Measurements from ENCODE around the gene CCR2. TPM values are rescaled to one million over a fixed set of nuclear protein-coding genes. Genes with fewer than 3 reads are reported as not detected.

The CCR2 gene
- total RNA-seq, 1 experiment from 2014 or later = not detected

DNA sequence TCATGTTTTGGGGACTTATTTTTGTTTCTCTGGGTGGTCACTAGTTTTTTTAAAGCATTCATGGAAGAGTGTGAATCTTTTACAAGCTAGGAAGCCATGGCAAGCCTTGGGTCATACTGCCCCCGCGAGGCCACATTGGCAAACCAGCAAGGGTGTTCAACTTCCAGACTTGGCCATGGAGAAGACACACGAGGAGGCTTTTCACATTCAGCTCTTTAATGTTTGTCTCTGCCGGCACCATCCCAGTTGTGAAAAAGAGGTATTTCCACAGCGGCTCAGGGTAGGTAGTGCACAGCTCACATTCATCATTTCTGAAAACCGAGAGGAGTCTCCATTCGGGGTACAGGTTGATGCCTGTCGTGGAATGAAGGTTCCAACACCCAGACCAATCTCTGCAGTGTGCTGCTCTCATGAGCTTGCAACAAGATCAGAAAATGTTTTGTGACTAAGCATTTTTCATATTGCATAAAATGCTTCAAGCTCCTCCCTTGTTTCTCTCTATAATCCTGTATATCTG lies 24.6 kb downstream of the CCR2 start:
- no peak overlapping the region for H3K27ac Mint-ChIP-seq (ENCODE audit: unreplicated experiment)
- CTCF ChIA-PET = interaction anchor here (0.7 to 1.4 kb wide), 12 partner anchors 9 to 615 kb away, joined by 3 to 7 read pairs (median 4); partner anchors contain the start of genes CCR1, CCR5AS and CCRL2
- no peak overlapping the region for H3K4me3 Mint-ChIP-seq (ENCODE audit: low read depth, unreplicated experiment)
- H3K36me3 Mint-ChIP-seq (ENCODE audit: insufficient read depth, unreplicated experiment) = no peaks in the 10 kb centered on the region
- intact Hi-C loops (cut with micrococcal nuclease; ENCODE audit: unreplicated experiment) = loop anchor here (10.0 kb wide), 1 partner anchor 104 kb away; no protein-coding TSS in a partner anchor
- H3K27me3 Mint-ChIP-seq (ENCODE audit: unreplicated experiment) = peaks cover 43% of the 10 kb centered on the region
- peak; percentile 76 for DNase-seq
- BruUV-seq (replicated peaks) = no TSS peak
- H3K4me1 Mint-ChIP-seq (ENCODE audit: low read depth, unreplicated experiment) = peaks cover 2% of the 10 kb centered on the region
- no peaks in the 10 kb centered on the region for H3K9me3 Mint-ChIP-seq (ENCODE audit: low read depth, unreplicated experiment)
- TF ChIP-seq, protein P1, sequence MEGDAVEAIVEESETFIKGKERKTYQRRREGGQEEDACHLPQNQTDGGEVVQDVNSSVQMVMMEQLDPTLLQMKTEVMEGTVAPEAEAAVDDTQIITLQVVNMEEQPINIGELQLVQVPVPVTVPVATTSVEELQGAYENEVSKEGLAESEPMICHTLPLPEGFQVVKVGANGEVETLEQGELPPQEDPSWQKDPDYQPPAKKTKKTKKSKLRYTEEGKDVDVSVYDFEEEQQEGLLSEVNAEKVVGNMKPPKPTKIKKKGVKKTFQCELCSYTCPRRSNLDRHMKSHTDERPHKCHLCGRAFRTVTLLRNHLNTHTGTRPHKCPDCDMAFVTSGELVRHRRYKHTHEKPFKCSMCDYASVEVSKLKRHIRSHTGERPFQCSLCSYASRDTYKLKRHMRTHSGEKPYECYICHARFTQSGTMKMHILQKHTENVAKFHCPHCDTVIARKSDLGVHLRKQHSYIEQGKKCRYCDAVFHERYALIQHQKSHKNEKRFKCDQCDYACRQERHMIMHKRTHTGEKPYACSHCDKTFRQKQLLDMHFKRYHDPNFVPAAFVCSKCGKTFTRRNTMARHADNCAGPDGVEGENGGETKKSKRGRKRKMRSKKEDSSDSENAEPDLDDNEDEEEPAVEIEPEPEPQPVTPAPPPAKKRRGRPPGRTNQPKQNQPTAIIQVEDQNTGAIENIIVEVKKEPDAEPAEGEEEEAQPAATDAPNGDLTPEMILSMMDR (IDR thresholded peaks at IDR 0.05; ENCODE audit: unreplicated experiment) = peak; percentile 50

DNA sequence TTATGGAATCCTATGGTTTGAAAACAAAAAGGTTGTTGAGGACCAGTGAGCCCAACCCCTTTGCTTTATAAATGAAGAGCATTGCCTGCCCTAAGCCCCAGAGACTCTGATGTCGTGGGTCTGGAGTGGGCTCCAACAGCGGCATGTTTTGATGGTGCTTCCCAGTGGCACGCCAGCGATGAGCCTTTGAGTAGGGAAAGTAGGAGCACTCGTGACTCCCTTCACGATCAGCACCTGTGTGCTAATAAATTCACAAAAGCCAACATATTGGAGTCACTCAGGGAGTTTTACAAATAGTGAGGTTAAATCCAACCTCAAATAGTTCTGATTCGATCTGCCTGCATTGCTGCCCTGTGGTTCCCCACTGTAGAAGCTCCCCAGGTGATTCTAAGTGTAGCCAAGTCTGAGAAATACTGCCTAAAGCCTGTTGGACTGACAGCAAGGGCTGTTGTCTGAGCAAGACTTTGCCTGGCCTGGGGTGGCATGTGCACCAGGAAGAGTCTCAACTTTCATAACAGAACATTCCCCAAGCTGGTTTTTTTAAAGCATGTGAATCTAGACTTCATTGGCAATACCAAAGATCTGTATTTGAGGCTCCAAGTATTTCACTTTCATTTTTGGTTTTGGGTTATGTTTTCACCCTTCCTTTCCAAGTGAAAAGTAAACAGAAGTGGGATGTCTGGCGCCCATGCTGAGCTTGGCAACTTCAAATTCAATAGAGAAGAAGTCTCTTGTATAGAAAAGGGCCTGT lies 26.7 kb downstream of the CCR2 start:
- intact Hi-C loops (cut with micrococcal nuclease; ENCODE audit: unreplicated experiment) = loop anchor here (10.0 kb wide), 1 partner anchor 54 kb away; no protein-coding TSS in a partner anchor
- no peak overlapping the region for H3K4me3 Mint-ChIP-seq (ENCODE audit: low read depth, unreplicated experiment)
- CTCF ChIA-PET = no interaction called here
- no peaks in the 10 kb centered on the region for H3K36me3 Mint-ChIP-seq (ENCODE audit: insufficient read depth, unreplicated experiment)
- no peak for DNase-seq
- TF ChIP-seq, protein P1 (IDR thresholded peaks at IDR 0.05; ENCODE audit: unreplicated experiment) = no peak
- H3K27ac Mint-ChIP-seq (ENCODE audit: unreplicated experiment) = no peak overlapping the region
- peaks cover 9% of the 10 kb centered on the region for H3K4me1 Mint-ChIP-seq (ENCODE audit: low read depth, unreplicated experiment)
- peaks cover 39% of the 10 kb centered on the region for H3K27me3 Mint-ChIP-seq (ENCODE audit: unreplicated experiment)
- BruUV-seq (replicated peaks) = no TSS peak
- H3K9me3 Mint-ChIP-seq (ENCODE audit: low read depth, unreplicated experiment) = no peaks in the 10 kb centered on the region

DNA sequence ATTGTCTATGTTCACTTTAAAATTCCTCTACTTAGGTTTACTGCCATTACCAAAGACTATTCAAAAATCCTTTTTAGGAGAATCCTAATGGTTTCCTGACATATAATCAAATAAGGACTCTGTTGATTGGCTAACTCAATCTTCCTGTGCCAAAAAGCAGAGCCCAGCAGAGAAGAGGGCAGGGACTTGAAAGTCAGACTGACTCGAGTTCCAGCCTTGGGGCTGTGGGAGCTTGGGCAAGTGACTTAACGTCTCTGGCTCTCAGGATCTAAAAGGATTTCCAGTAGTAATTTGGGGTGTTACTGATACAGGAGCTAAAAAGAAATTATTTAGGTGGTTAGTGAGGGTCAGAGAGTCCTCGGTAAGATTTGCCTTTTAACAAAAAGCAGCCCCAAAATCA lies 27.7 kb downstream of the CCR2 start:
- Mint-ChIP-seq H3K4me3 (ENCODE audit: low read depth, unreplicated experiment) (no peak overlapping the region), H3K9me3 (ENCODE audit: low read depth, unreplicated experiment) (no peaks in the 10 kb centered on the region), H3K36me3 (ENCODE audit: insufficient read depth, unreplicated experiment) (peaks cover 6% of the 10 kb centered on the region), H3K27ac (ENCODE audit: unreplicated experiment) (no peak overlapping the region), H3K27me3 (ENCODE audit: unreplicated experiment) (peaks cover 29% of the 10 kb centered on the region), H3K4me1 (ENCODE audit: low read depth, unreplicated experiment) (peaks cover 17% of the 10 kb centered on the region)
- no peak for DNase-seq
- TF ChIP-seq, protein P1 (IDR thresholded peaks at IDR 0.05; ENCODE audit: unreplicated experiment) = no peak
- intact Hi-C loops (cut with micrococcal nuclease; ENCODE audit: unreplicated experiment) = loop anchor here (10.0 kb wide), 1 partner anchor 53 kb away; no protein-coding TSS in a partner anchor
- no TSS peak for BruUV-seq (replicated peaks)
- CTCF ChIA-PET = no interaction called here

DNA sequence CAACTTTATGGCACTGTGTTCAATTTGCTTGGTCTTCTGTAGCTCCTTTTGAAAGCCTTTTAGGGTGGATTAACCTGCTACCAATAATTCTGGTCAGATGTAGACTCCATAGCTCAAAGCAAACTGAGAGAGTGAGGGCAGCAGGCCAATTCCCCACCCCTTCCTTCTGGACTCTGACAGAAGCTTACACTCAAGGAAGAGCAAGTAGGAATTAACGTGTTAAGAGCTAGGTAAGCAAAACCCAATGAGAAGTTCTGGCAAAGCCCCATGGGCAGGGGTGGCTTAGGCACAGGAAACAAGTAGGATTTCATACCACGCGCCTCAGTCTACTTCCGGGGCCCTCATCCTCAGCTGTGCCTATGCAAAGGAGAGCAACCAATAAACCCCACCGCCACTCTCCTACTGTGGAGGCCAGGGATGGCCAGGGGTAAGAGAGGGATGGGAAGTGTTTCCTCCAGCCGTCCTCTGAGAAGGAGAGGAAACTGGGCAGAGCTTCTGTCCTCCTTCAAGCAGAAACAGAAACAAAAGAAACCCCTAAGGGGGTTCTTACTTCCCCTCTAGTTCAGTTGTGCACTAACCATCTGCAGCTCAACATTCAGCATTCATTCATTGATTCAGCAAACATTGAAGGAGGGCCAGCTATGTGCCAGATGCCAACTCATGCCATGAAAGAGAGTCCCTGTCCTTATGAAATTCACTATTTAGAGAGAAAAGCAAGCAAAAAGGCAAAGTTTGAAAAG lies 29.5 kb downstream of the CCR2 start:
- H3K4me1 Mint-ChIP-seq (ENCODE audit: low read depth, unreplicated experiment) = peaks cover 18% of the 10 kb centered on the region

More for the DNA sequence above, 29.5 kb downstream of the CCR2 start:
- CTCF ChIA-PET = no interaction called here
- Mint-ChIP-seq H3K27me3 (ENCODE audit: unreplicated experiment) (peaks cover 21% of the 10 kb centered on the region), H3K9me3 (ENCODE audit: low read depth, unreplicated experiment) (no peaks in the 10 kb centered on the region), H3K27ac (ENCODE audit: unreplicated experiment) (no peak overlapping the region), H3K36me3 (ENCODE audit: insufficient read depth, unreplicated experiment) (peaks cover 6% of the 10 kb centered on the region), H3K4me3 (ENCODE audit: low read depth, unreplicated experiment) (no peak overlapping the region)
- DNase-seq = no peak
- intact Hi-C loops (cut with micrococcal nuclease; ENCODE audit: unreplicated experiment) = loop anchor here (10.0 kb wide), 1 partner anchor 51 kb away; no protein-coding TSS in a partner anchor
- TF ChIP-seq, protein P1 (IDR thresholded peaks at IDR 0.05; ENCODE audit: unreplicated experiment) = no peak
- no TSS peak for BruUV-seq (replicated peaks)

Measured in Calu3 (cell line).